GM12874 (cell line): ENCODE results near the gene WDFY2.

ENCODE experiments used
- CTCF ChIP-seq: IDR thresholded peaks from 2 replicates; pipeline ENCODE4 v1.5.1; 2011; ENCODE audit warnings: low read depth, mild to moderate bottlenecking, control low read depth, low read length, moderate library complexity; ENCODE audit not compliant: insufficient read depth

Gene WDFY2

GRCh38 chr13:51587372-51587771 is 3.1 kb downstream of the WDFY2 start:
- TF ChIP-seq CTCF, result no peak

GRCh38 chr13:51588406-51588949 is 4.2 kb downstream of the WDFY2 start:
- no peak for TF ChIP-seq CTCF

GRCh38 chr13:51589793-51590192 is 5.5 kb downstream of the WDFY2 start:
- TF ChIP-seq CTCF, result no peak

GRCh38 chr13:51590231-51590970 is 6.1 kb downstream of the WDFY2 start:
- TF ChIP-seq CTCF, result no peak

GRCh38 chr13:51590971-51591627 is 6.8 kb downstream of the WDFY2 start:
- no peak for TF ChIP-seq CTCF

- no peak for TF ChIP-seq CTCF
Measured at GRCh38 chr13:51594432-51594831, 10.2 kb downstream of the WDFY2 start.

- no peak for TF ChIP-seq CTCF
Measured at GRCh38 chr13:51595416-51595815, 11.2 kb downstream of the WDFY2 start.
